NCI-H2227 treated with DMSO at 0.1 percent for 48 hours (cell line): ENCODE results near the gene FAM228B.

Experiments used
- DNase-seq: peaks from one replicate; lab custom pipeline; 2025; lab: John Stamatoyannopoulos, UW

The FAM228B gene

DNA sequence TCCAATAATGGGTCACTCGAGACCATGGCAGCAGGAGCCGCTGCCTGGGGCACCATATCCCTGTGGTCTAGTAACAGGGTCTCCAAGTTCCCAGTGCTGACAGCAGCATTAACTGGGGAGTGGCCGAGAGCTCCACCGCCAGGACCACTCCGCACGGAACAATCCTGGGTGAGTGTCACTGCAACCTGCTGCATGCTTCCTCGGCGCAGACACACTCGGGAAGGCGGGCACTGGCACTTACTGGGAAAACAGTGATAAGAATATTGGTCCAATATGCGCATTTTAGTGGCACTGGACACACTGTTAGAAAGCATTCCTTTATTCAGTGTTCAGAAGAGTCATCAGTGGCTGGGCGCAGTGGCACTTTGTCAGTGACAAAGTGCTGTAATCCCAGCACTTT lies 81.2 kb downstream of the FAM228B start:
- DNase-seq, result no peak

DNA sequence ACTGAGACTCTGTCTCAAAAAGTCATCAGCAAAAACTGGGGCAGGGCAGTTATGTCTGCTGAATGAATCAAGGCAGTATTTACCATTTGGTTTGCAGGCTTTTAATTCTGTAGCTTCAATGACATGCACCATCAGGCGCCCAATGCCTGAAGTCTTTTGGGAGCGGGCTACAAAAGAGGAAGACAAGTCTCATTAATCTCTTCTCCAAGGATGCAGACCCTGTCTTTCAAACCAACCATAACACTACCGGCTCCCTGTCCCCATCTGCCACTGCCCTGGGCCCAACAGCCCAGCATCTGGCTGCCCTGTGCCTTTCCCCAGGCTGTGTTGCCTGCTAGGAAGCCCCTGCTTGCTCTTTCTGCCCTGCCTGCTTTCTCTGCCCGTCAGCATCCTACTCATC lies 81.9 kb downstream of the FAM228B start:
- no peak for DNase-seq

DNA sequence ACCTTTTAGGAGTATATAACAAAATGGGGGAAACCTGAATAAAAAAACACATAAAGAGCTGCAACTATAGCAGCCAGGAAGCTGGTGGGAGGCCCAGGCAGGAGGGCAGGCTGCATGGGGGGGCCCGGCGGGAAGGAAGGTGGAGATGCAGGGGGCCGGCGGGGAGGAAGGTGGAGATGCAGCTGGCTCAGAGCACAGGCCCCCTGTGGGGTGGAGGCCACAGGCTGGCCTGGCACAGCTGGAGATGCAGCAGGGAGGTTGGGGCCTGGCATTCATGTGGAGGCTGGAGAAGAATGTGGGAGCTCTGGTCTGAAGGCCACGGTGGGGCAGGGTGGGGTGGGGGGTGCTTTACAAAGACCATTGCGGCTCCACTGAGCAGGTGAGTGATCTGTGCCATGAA lies 83.0 kb downstream of the FAM228B start:
- no peak for DNase-seq

DNA sequence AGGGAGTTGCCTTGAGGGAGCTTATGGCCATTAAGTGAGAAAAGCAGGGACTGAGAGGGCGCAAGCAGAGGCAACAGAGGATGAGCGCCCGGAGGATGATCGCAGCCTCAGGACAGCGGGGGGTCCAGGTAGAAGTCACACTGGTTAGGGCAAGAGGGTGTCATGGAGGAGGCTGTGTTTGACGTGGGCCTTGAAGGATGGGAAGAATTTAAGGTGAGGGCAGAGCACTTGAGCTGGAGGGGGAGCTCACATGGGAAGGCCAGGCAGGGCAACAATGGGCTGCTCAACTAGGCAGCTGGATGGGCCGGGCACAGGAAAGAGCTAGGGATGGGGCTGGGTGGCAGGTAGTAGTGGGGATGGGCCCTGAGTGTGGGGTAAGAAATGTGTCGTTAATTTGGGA lies 83.4 kb downstream of the FAM228B start:
- DNase-seq, result no peak

GRCh38 chr2:24207359-24207758 lies 84.1 kb downstream of the FAM228B start:
- DNase-seq, result no peak

DNA sequence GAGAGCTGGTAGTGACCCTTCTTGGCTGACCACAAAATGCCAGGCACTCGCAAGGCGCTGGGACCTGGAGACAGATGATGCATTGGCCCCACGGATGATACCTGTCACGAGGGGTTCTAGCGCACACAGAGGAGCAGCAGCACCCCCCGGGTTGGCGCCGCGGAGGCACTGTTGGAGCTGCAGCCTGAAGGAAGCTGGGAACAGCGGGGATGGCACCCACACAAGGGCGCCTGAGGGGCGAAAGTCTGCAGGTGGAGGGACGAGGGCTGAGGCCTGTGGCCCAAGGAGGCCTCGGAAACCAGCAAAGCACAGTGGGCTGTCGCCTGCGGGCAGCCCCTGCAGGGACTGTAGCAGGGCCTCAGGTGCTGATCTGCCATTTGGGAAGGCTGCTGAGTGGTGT lies 85.2 kb downstream of the FAM228B start:
- no peak for DNase-seq

GRCh38 chr2:24209389-24210105 lies 86.3 kb downstream of the FAM228B start:
- DNase-seq, result no peak

- DNase-seq, result no peak
These were observed 86.8 kb downstream of the FAM228B start for GRCh38 chr2:24210106-24210455.

GRCh38 chr2:24210723-24211122 lies 87.5 kb downstream of the FAM228B start:
- DNase-seq, result no peak

GRCh38 chr2:24211408-24211807 lies 88.1 kb downstream of the FAM228B start:
- DNase-seq, result no peak

DNA sequence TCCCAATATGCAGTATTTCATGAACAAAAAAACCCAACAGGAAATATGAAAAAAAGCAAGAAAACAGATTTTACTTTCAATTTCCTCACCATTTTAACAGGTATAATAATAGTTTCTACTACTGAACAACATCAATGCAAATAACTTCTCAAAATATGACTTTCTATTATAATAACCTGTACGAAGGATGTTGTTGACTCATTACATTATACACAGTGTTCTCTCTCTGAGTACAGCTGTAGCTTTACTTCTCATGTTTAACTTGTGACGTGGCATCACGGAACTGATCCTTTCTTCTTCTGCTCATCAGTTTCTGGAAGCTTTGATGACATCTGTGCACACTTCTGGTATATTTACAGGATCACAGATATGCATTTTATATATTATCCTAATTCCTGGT lies 91.6 kb downstream of the FAM228B start:
- no peak for DNase-seq
